Measurements from ENCODE around the gene E2F3. TPM values are rescaled to one million over a fixed set of nuclear protein-coding genes. Genes with fewer than 3 reads are reported as not detected.

The E2F3 gene
- total RNA-seq, 1 donor from 2014 or later = 20.4 TPM

- Mint-ChIP-seq H3K27ac (ENCODE audit: unreplicated experiment) (no peak overlapping the region), H3K4me1 (ENCODE audit: unreplicated experiment) (no peaks in the 10 kb centered on the region), H3K4me3 (ENCODE audit: unreplicated experiment) (no peak overlapping the region), H3K27me3 (ENCODE audit: unreplicated experiment) (no peaks in the 10 kb centered on the region), H3K36me3 (ENCODE audit: low read depth, unreplicated experiment) (no peaks in the 10 kb centered on the region), H3K9me3 (ENCODE audit: unreplicated experiment) (no peaks in the 10 kb centered on the region)
- no peak for TF ChIP-seq CTCF (IDR thresholded peaks at IDR 0.05; ENCODE audit: unreplicated experiment)
- DNase-seq (ENCODE audit: low spot score) = no peak
Measured at GRCh38 chr6:20379231-20379630, 22.4 kb upstream of the E2F3 start.

- H3K4me1 Mint-ChIP-seq (ENCODE audit: unreplicated experiment) = no peaks in the 10 kb centered on the region
- no peak overlapping the region for H3K27ac Mint-ChIP-seq (ENCODE audit: unreplicated experiment)
- H3K27me3 Mint-ChIP-seq (ENCODE audit: unreplicated experiment) = no peaks in the 10 kb centered on the region
- H3K9me3 Mint-ChIP-seq (ENCODE audit: unreplicated experiment) = no peaks in the 10 kb centered on the region
- no peaks in the 10 kb centered on the region for H3K36me3 Mint-ChIP-seq (ENCODE audit: low read depth, unreplicated experiment)
- no peak for TF ChIP-seq CTCF (IDR thresholded peaks at IDR 0.05; ENCODE audit: unreplicated experiment)
- no peak overlapping the region for H3K4me3 Mint-ChIP-seq (ENCODE audit: unreplicated experiment)
- DNase-seq (ENCODE audit: low spot score) = no peak
Measured at GRCh38 chr6:20386218-20386617, 15.5 kb upstream of the E2F3 start.

GRCh38 chr6:20389066-20389465 lies 12.6 kb upstream of the E2F3 start:
- H3K36me3 Mint-ChIP-seq (ENCODE audit: low read depth, unreplicated experiment) = no peaks in the 10 kb centered on the region
- DNase-seq (ENCODE audit: low spot score) = no peak
- H3K4me1 Mint-ChIP-seq (ENCODE audit: unreplicated experiment) = no peaks in the 10 kb centered on the region
- no peak overlapping the region for H3K27ac Mint-ChIP-seq (ENCODE audit: unreplicated experiment)
- no peak overlapping the region for H3K4me3 Mint-ChIP-seq (ENCODE audit: unreplicated experiment)
- H3K9me3 Mint-ChIP-seq (ENCODE audit: unreplicated experiment) = no peaks in the 10 kb centered on the region
- no peak for TF ChIP-seq CTCF (IDR thresholded peaks at IDR 0.05; ENCODE audit: unreplicated experiment)
- no peaks in the 10 kb centered on the region for H3K27me3 Mint-ChIP-seq (ENCODE audit: unreplicated experiment)

DNA sequence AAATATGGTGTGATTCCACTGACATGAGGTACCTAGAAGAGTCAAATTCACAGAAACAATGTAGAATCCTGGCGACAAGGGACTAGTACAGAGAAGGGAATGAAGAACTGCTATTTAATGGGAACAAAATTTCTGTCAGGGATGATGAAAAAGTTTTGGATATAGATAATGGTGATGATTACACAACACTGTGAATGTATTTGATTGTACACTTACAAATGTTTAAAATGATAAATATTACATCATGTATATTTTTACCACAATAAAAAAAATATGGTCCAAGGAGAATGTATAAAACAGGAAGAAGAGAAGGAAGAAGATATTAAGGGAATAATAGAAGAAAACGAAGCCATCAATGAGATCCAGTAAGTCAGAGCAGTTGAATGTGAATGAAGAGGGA lies 8.4 kb upstream of the E2F3 start:
- peaks cover 2% of the 10 kb centered on the region for H3K27me3 Mint-ChIP-seq (ENCODE audit: unreplicated experiment)
- no peak for TF ChIP-seq CTCF (IDR thresholded peaks at IDR 0.05; ENCODE audit: unreplicated experiment)
- no peak for DNase-seq (ENCODE audit: low spot score)
- H3K9me3 Mint-ChIP-seq (ENCODE audit: unreplicated experiment) = no peaks in the 10 kb centered on the region
- no peaks in the 10 kb centered on the region for H3K36me3 Mint-ChIP-seq (ENCODE audit: low read depth, unreplicated experiment)
- no peak overlapping the region for H3K4me3 Mint-ChIP-seq (ENCODE audit: unreplicated experiment)
- no peaks in the 10 kb centered on the region for H3K4me1 Mint-ChIP-seq (ENCODE audit: unreplicated experiment)
- H3K27ac Mint-ChIP-seq (ENCODE audit: unreplicated experiment) = no peak overlapping the region

DNA sequence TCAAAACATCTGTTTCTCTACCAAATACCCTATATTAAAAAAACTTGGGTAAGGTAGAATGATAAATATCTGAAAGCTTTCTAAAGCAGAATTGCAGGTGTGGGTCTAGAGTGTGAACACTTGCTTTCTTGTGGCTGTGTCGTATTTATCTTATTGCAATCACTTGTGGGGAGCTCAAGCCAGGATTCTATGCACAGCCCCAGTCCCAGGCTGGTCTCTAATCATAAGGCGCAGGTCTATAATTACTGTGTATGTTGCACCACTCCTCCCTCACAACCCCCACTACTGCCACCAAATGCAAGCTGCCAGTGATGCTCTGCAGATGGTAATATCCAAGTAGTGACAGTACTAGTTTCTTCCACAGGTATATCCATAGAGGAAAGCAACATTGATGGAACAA lies 2.2 kb upstream of the E2F3 start:
- peaks cover 3% of the 10 kb centered on the region for H3K36me3 Mint-ChIP-seq (ENCODE audit: low read depth, unreplicated experiment)
- H3K27me3 Mint-ChIP-seq (ENCODE audit: unreplicated experiment) = peaks cover 14% of the 10 kb centered on the region
- H3K27ac Mint-ChIP-seq (ENCODE audit: unreplicated experiment) = no peak overlapping the region
- no peak for DNase-seq (ENCODE audit: low spot score)
- no peaks in the 10 kb centered on the region for H3K9me3 Mint-ChIP-seq (ENCODE audit: unreplicated experiment)
- peaks cover 8% of the 10 kb centered on the region for H3K4me1 Mint-ChIP-seq (ENCODE audit: unreplicated experiment)
- no peak overlapping the region for H3K4me3 Mint-ChIP-seq (ENCODE audit: unreplicated experiment)
- no peak for TF ChIP-seq CTCF (IDR thresholded peaks at IDR 0.05; ENCODE audit: unreplicated experiment)

Measured in endothelial cell (in vitro differentiated cells).